HepG2 (cell line): Measurements from ENCODE around the gene PPCS. TPM values are rescaled to one million over a fixed set of nuclear protein-coding genes. Genes with fewer than 3 reads are reported as not detected.

Source experiments
- DMAP1 ChIP-seq: IDR thresholded peaks from 2 replicates; pipeline ENCODE4 v1.6.1; 2016
- DPF2 ChIP-seq: sonication (generic); formaldehyde crosslinking; IDR thresholded peaks from 2 replicates; pipeline ENCODE4 v1.4.0; 2020; ENCODE audit warnings: mild to moderate bottlenecking, low read depth, missing genetic modification reagents, borderline replicate concordance
- GABPB1 ChIP-seq: IDR thresholded peaks from 2 replicates; pipeline ENCODE4 v1.6.1; 2016; ENCODE audit warnings: mild to moderate bottlenecking, missing genetic modification reagents, moderate library complexity, missing compliant biosample characterization
- GLMP ChIP-seq: sonication (generic); formaldehyde crosslinking; IDR thresholded peaks from 2 replicates; pipeline ENCODE4 v1.9.0; 2021; ENCODE audit warnings: missing genetic modification reagents, mild to moderate bottlenecking, borderline replicate concordance
- PATZ1 ChIP-seq: sonication (generic); formaldehyde crosslinking; IDR thresholded peaks from 2 replicates; pipeline ENCODE4 v1.4.0; 2020; ENCODE audit warnings: missing genetic modification reagents
- PHF8 ChIP-seq: sonication (generic); formaldehyde crosslinking; IDR thresholded peaks from 2 replicates; pipeline ENCODE4 v1.5.0; 2020; ENCODE audit warnings: missing genetic modification reagents
- SIX1 ChIP-seq: sonication (generic); formaldehyde crosslinking; IDR thresholded peaks from 2 replicates; pipeline ENCODE4 v1.4.0; 2020; ENCODE audit warnings: missing genetic modification reagents, borderline replicate concordance
- ZBTB8A ChIP-seq: sonication (generic); formaldehyde crosslinking; IDR thresholded peaks from 2 replicates; pipeline ENCODE4 v1.4.0; 2020; ENCODE audit warnings: mild to moderate bottlenecking, low read depth, missing genetic modification reagents, borderline replicate concordance
- ZMYM2 ChIP-seq: sonication (generic); formaldehyde crosslinking; IDR thresholded peaks from 2 replicates; pipeline ENCODE4 v1.8.0; 2022; ENCODE audit warnings: mild to moderate bottlenecking, missing genetic modification reagents
- ZNF609 ChIP-seq: sonication (generic); formaldehyde crosslinking; IDR thresholded peaks from 2 replicates; pipeline ENCODE4 v1.4.0; 2020; ENCODE audit warnings: mild to moderate bottlenecking, missing genetic modification reagents, borderline replicate concordance
- ZNF841 ChIP-seq: sonication (generic); formaldehyde crosslinking; IDR thresholded peaks from 2 replicates; pipeline ENCODE4 v1.8.1; 2023; ENCODE audit warnings: missing genetic modification reagents, borderline replicate concordance
- ZSCAN9 ChIP-seq: IDR thresholded peaks from 2 replicates; pipeline ENCODE4 v1.6.1; 2016; ENCODE audit warnings: borderline replicate concordance
- polyA plus RNA-seq, 8 experiments: library from polyadenylated mRNA; depleted of rRNA in 3 of 8; stranded (reverse) in 7 of 8; unstranded in 1 of 8; fragments of >200 nt; fragmentation: Illumina TruSeq in 4 of 8; extraction: Trizol in 4 of 8; gene quantifications; 2 replicates each; pipeline versions ENCODE4 v1.2.1 to v1.2.3, GENCODE V29; 2011 to 2016; ENCODE audit warnings: low read depth in 4 of 8, missing spikeins in 1 of 8, mixed read lengths in 1 of 8; ENCODE audit not compliant: insufficient read depth in 1 of 8
- total RNA-seq, 5 experiments: library from RNA; depleted of rRNA; stranded (reverse); fragments of >200 nt; fragmentation: Illumina TruSeq; extraction: Trizol; gene quantifications; 2 replicates each; pipeline ENCODE4 v1.2.3, GENCODE V29; 2016; ENCODE audit warnings: low read depth in 1 of 5
- TF ChIP-seq, protein P1 (sequence below): sonication (generic); formaldehyde crosslinking; IDR thresholded peaks from 2 replicates; pipeline ENCODE4 v1.4.0; 2020; ENCODE audit warnings: mild to moderate bottlenecking, missing genetic modification reagents, borderline replicate concordance

Gene PPCS
- total and polyA plus RNA-seq, 2 of the 13 experiments (the other 11 are each of a cell fraction or from before 2014, with no cell fraction given), result 13.4 to 38.9 TPM

- TF ChIP-seq DPF2 (CRISPR knock-in tag) (no peak), ZBTB8A (0 out of 2 replicates have a peak, but pooled peaks have one; percentile 29), ZSCAN9 (0 out of 2 replicates have a peak, but pooled peaks have one; percentile 52), PHF8 (CRISPR knock-in tag) (peak; percentile 98), ZNF609 (CRISPR knock-in tag) (peak; percentile 26; the same call in 1 of the 2 replicates), ZNF841 (no peak), GABPB1 (CRISPR knock-in tag) (peak; percentile 88), SIX1 (CRISPR knock-in tag) (no peak; the same call in 1 of the 2 replicates), GLMP (CRISPR knock-in tag) (no peak; the same call in 1 of the 2 replicates), ZMYM2 (no peak), DMAP1 (CRISPR knock-in tag) (peak; percentile 77), PATZ1 (CRISPR knock-in tag) (no peak)
- TF ChIP-seq, protein P1, sequence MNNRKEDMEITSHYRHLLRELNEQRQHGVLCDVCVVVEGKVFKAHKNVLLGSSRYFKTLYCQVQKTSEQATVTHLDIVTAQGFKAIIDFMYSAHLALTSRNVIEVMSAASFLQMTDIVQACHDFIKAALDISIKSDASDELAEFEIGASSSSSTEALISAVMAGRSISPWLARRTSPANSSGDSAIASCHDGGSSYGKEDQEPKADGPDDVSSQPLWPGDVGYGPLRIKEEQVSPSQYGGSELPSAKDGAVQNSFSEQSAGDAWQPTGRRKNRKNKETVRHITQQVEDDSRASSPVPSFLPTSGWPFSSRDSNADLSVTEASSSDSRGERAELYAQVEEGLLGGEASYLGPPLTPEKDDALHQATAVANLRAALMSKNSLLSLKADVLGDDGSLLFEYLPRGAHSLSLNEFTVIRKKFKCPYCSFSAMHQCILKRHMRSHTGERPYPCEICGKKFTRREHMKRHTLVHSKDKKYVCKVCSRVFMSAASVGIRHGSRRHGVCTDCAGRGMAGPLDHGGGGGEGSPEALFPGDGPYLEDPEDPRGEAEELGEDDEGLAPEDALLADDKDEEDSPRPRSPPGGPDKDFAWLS (CRISPR knock-in tag), result no peak
These were observed at the start of gene PPCS, which contains the start of gene ZMYND12 (continued) for GRCh38 chr1:42456010-42456753.
